Spleen (tissue), 7 donors: ENCODE data around the gene ADD2.

ENCODE experiments used
- POLR2A ChIP-seq, 3 donors: fragments of 450-650 bp; IDR thresholded peaks; one replicate each; pipeline ENCODE4 v1.5.1; 2017; ENCODE audit warnings: antibody characterized with exemption in 3 of 3, mild to moderate bottlenecking in 1 of 3
- POLR2AphosphoS5 ChIP-seq, 3 donors: sonication (generic); formaldehyde crosslinking; IDR thresholded peaks; one replicate each; pipeline ENCODE4 v1.5.1; 2017; ENCODE audit warnings: antibody characterized with exemption in 3 of 3
- TF ChIP-seq, protein P1 (sequence below), 11 experiments: fragments of 200-600 bp in 7 of 11; fragments of 450-650 bp in 4 of 11; sonication (generic) in 4 of 11; IDR thresholded peaks in 8 of 11; conservative IDR thresholded peaks in 3 of 11; 1 replicate in 7 of 11; 2 replicates in 4 of 11; pipeline versions ENCODE4 v1.4.0 to v1.8.0; 2016 to 2021; ENCODE audit warnings: antibody characterized with exemption in 11 of 11, inconsistent platforms in 4 of 11, mild to moderate bottlenecking in 1 of 11
- donor health status: DM: no; HTN: no; CAD: no; lungs with moderate emphysema.
- donor health status: DM: no; HTN: no; CAD: no.
- donor health status: DM: no; HTN: no; CAD: no.

DNA sequence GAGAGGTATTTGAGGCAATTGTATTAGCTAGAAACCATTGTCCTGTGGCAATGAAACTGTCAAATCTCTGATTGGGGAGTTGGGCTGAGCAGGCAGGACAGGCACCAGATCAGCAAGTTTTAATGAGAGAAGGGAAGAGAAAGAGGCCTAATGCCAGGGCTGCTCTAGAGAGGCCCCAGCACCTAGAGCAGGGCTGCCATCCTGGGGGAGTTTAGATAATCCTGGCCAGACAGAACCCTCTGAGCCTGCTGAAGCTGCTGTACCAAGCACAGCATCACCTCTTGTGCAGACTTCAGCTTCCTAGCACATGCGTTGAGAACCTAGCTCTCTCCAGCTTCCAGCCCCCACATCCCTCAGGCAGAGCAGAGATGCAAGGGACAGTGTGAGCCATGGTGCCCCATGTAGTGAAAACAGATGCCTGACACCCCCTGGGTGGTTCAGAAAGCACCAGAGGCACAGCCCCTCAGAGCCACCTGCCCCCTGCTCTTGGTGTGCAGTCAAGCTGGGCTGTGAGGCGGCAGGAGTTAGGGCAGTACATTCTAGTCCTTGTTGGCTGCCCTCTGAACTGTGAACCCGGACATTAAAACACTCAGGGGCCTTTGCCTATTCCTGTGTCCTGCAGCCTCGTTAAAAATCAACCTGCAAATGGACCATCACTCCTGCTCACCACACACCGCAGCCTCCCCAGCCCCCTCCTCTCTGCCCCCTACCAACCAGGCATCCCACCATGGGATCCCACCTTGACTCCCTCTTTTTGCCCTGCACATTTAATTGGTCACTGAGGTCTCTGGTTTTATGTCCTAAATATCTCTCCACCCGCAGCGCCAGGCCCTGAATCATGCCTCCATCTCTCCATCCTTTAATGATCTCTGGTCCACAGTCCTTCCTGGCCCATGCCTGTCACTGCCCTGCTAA is 52.7 kb downstream of the ADD2 start:
- TF ChIP-seq, protein P1, sequence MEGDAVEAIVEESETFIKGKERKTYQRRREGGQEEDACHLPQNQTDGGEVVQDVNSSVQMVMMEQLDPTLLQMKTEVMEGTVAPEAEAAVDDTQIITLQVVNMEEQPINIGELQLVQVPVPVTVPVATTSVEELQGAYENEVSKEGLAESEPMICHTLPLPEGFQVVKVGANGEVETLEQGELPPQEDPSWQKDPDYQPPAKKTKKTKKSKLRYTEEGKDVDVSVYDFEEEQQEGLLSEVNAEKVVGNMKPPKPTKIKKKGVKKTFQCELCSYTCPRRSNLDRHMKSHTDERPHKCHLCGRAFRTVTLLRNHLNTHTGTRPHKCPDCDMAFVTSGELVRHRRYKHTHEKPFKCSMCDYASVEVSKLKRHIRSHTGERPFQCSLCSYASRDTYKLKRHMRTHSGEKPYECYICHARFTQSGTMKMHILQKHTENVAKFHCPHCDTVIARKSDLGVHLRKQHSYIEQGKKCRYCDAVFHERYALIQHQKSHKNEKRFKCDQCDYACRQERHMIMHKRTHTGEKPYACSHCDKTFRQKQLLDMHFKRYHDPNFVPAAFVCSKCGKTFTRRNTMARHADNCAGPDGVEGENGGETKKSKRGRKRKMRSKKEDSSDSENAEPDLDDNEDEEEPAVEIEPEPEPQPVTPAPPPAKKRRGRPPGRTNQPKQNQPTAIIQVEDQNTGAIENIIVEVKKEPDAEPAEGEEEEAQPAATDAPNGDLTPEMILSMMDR (IDR thresholded peaks at IDR 0.05 in 8 of 11, conservative IDR thresholded peaks at IDR 0.05 in 3 of 11): no peak
- no peak for TF ChIP-seq POLR2AphosphoS5 (IDR thresholded peaks at IDR 0.05)
- TF ChIP-seq POLR2A (IDR thresholded peaks at IDR 0.05): no peak
